Sigmoid colon (tissue), 4 donors: ENCODE data around the gene CPEB1.

Experiments
- EP300 ChIP-seq, 4 donors: sonication (generic); formaldehyde crosslinking; IDR thresholded peaks; one replicate each; pipeline ENCODE4 v1.6.1; 2017; ENCODE audit warnings: antibody characterized with exemption in 4 of 4
- POLR2A ChIP-seq, 2 donors: fragments of 450-650 bp; IDR thresholded peaks; one replicate each; pipeline ENCODE4 v1.6.1; 2016; ENCODE audit warnings: antibody characterized with exemption in 2 of 2, mild to moderate bottlenecking in 2 of 2, moderate library complexity in 2 of 2
- TF ChIP-seq, protein P1 (sequence below), 4 experiments: fragments of 450-650 bp in 3 of 4; fragments of 200-600 bp in 1 of 4; IDR thresholded peaks; one replicate each; pipeline ENCODE4 v1.5.1; 2016 to 2019; ENCODE audit warnings: antibody characterized with exemption in 4 of 4, mild to moderate bottlenecking in 3 of 4, moderate library complexity in 2 of 4

DNA sequence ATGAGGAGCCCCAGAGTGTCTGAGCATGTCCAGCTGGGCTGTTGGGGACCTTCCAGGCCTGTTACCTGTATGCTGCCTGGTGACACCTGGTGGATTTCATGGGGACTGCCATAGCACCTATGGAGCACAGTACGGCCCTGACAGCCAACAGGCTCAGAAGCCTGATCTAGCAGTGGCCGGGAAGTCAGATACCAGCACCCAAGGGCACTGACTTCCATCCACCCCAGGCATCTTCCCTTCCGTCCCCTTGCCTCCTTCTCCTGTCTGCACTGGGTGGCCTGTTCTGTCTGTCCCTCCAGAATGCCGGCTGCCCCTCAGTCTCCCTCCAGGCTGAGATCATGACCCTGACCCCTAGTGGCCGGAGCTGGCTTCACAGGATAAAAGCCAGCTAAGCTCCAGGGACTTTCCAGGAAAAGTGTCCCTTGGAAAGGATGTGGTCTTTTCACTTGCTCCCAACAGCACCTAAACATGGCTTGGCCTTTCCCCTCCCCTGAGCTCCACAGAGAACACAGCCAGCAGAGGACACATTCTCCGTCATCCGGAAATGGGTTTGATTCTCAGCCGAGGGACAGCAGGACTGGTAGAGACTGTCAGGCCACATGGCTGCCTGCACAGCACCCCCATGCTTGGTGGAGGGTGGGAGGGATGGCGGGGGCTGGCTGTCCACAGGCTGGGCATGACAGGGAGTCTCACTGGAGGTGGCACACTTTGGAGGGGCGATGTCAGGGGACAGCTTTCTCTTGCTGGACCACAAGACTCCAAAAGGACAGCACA, 116.4 kb downstream of the CPEB1 start:
- TF ChIP-seq, protein P1, sequence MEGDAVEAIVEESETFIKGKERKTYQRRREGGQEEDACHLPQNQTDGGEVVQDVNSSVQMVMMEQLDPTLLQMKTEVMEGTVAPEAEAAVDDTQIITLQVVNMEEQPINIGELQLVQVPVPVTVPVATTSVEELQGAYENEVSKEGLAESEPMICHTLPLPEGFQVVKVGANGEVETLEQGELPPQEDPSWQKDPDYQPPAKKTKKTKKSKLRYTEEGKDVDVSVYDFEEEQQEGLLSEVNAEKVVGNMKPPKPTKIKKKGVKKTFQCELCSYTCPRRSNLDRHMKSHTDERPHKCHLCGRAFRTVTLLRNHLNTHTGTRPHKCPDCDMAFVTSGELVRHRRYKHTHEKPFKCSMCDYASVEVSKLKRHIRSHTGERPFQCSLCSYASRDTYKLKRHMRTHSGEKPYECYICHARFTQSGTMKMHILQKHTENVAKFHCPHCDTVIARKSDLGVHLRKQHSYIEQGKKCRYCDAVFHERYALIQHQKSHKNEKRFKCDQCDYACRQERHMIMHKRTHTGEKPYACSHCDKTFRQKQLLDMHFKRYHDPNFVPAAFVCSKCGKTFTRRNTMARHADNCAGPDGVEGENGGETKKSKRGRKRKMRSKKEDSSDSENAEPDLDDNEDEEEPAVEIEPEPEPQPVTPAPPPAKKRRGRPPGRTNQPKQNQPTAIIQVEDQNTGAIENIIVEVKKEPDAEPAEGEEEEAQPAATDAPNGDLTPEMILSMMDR (IDR thresholded peaks at IDR 0.05): peak; percentile 65 to 84 (median 76)
- TF ChIP-seq POLR2A (IDR thresholded peaks at IDR 0.05): no peak
- TF ChIP-seq EP300 (IDR thresholded peaks at IDR 0.05): no peak
